GM23338 (cell line): ENCODE measurements around the gene DPH1. TPM values are rescaled to one million over a fixed set of nuclear protein-coding genes. Genes with fewer than 3 reads are reported as not detected.
A peak's percentile ranks its signal among the peaks of the same experiment; 100 is the strongest.

Experiments
- ATAC-seq: fragments of 200-7000 bp; cut with Tn5 transposase; 3 replicates; pipeline ENCODE4 v1.9.1; 2020
- DNase-seq: peaks from one replicate; pipeline ENCODE4 v3.0.0-alpha.2; 2015; ENCODE audit warnings: low spot score
- H2AFZ ChIP-seq: fragments of 200-600 bp; sonication (generic); 2 replicates; pipeline ENCODE4 v1.8.0; 2016; ENCODE audit warnings: antibody characterized with exemption, mild to moderate bottlenecking, moderate library complexity
- H3F3A ChIP-seq: fragments of 200-600 bp; sonication (generic); replicated peaks from 2 replicates; pipeline ENCODE4 v1.8.0; 2017; ENCODE audit warnings: antibody characterized with exemption, mixed run types, low read depth
- H3K27ac ChIP-seq: fragments of 200-600 bp; sonication (generic); 2 replicates; pipeline ENCODE4 v1.6.1; 2016; ENCODE audit warnings: low read depth
- H3K27me3 ChIP-seq: fragments of 200-600 bp; sonication (generic); 2 replicates; pipeline ENCODE4 v1.8.0; 2016; ENCODE audit warnings: mild to moderate bottlenecking, mixed run types, moderate library complexity; ENCODE audit not compliant: insufficient read depth
- H3K36me3 ChIP-seq: fragments of 200-600 bp; sonication (generic); 2 replicates; pipeline ENCODE4 v1.8.0; 2016; ENCODE audit warnings: mild to moderate bottlenecking; ENCODE audit not compliant: insufficient read depth
- H3K4me1 ChIP-seq: fragments of 200-600 bp; sonication (generic); 2 replicates; pipeline ENCODE4 v1.8.0; 2016; ENCODE audit warnings: mild to moderate bottlenecking, moderate library complexity; ENCODE audit not compliant: insufficient read depth
- H3K4me2 ChIP-seq: fragments of 200-600 bp; sonication (generic); 2 replicates; pipeline ENCODE4 v1.7.1; 2017; ENCODE audit warnings: mixed run types
- H3K4me3 ChIP-seq: fragments of 200-600 bp; sonication (generic); 2 replicates; pipeline ENCODE4 v1.6.1; 2016; ENCODE audit warnings: mixed run types
- H3K79me2 ChIP-seq: fragments of 200-600 bp; sonication (generic); replicated peaks from 2 replicates; pipeline ENCODE4 v1.8.0; 2017; ENCODE audit warnings: mild to moderate bottlenecking; ENCODE audit not compliant: insufficient read depth
- H3K9me2 ChIP-seq: fragments of 200-600 bp; sonication (generic); 2 replicates; pipeline ENCODE4 v1.8.0; 2017; ENCODE audit not compliant: insufficient read depth
- H4K20me1 ChIP-seq: fragments of 200-600 bp; sonication (generic); replicated peaks from 2 replicates; pipeline ENCODE4 v1.8.0; 2017; ENCODE audit warnings: mild to moderate bottlenecking; ENCODE audit not compliant: insufficient read depth
- H3K27ac Mint-ChIP-seq: 2 replicates; pipeline ENCODE4 v1.8.0; 2020; ENCODE audit warnings: inconsistent platforms, mild to moderate bottlenecking, moderate library complexity, mixed read lengths
- H3K27me3 Mint-ChIP-seq: 3 replicates; pipeline ENCODE4 v1.8.0; 2022; ENCODE audit warnings: low read depth, mild to moderate bottlenecking, moderate library complexity, mixed read lengths, inconsistent platforms; ENCODE audit not compliant: insufficient read depth, poor library complexity
- H3K36me3 Mint-ChIP-seq: 3 replicates; pipeline ENCODE4 v1.8.0; 2021; ENCODE audit warnings: low read depth, mild to moderate bottlenecking, inconsistent platforms, moderate library complexity, mixed read lengths
- H3K4me1 Mint-ChIP-seq: 3 replicates; pipeline ENCODE4 v1.8.0; 2020; ENCODE audit warnings: mild to moderate bottlenecking, inconsistent platforms, mixed read lengths
- H3K4me3 Mint-ChIP-seq: 3 replicates; pipeline ENCODE4 v1.8.0; 2021; ENCODE audit warnings: moderate library complexity, mild to moderate bottlenecking, inconsistent platforms, mixed read lengths
- H3K9me3 Mint-ChIP-seq: 3 replicates; pipeline ENCODE4 v1.8.0; 2020; ENCODE audit warnings: moderate library complexity, mild to moderate bottlenecking, inconsistent platforms, mixed read lengths
- CREB1 ChIP-seq: fragments of 250-450 bp; sonication (Bioruptor Pico); IDR thresholded peaks from 2 replicates; pipeline ENCODE4 v1.5.0; 2020; ENCODE audit warnings: low read depth, mild to moderate bottlenecking, moderate library complexity
- CTCF ChIP-seq, 2 experiments: fragments of 200-600 bp in 1 of 2; sonication (generic) in 1 of 2; conservative IDR thresholded peaks; 2 replicates each; pipeline versions ENCODE4 v1.5.1 to v1.6.1; 2016 to 2017; ENCODE audit warnings: antibody characterized with exemption in 2 of 2, low read depth in 2 of 2, mild to moderate bottlenecking in 2 of 2, moderate library complexity in 1 of 2
- ETS1 ChIP-seq: IDR thresholded peaks from 2 replicates; pipeline ENCODE4 v1.6.1; 2016; ENCODE audit warnings: antibody characterized with exemption
- EZH2 ChIP-seq: fragments of 200-600 bp; sonication (generic); IDR thresholded peaks from one replicate; pipeline ENCODE4 v1.8.0; 2017; ENCODE audit warnings: antibody characterized with exemption, mild to moderate bottlenecking, low read depth; ENCODE audit not compliant: unreplicated experiment
- EZH2phosphoT487 ChIP-seq: fragments of 200-600 bp; sonication (generic); IDR thresholded peaks from one replicate; pipeline ENCODE4 v1.8.1; 2018; ENCODE audit warnings: antibody characterized with exemption; ENCODE audit not compliant: unreplicated experiment
- JUNB ChIP-seq: IDR thresholded peaks from one replicate; pipeline ENCODE4 v1.6.1; 2016; ENCODE audit warnings: antibody characterized with exemption; ENCODE audit not compliant: unreplicated experiment
- NANOG ChIP-seq: IDR thresholded peaks from 2 replicates; pipeline ENCODE4 v1.6.1; 2016; ENCODE audit warnings: antibody characterized with exemption, borderline replicate concordance
- POLR2AphosphoS5 ChIP-seq: IDR thresholded peaks from 2 replicates; pipeline ENCODE4 v1.6.1; 2016; ENCODE audit warnings: antibody characterized with exemption, low read depth
- REST ChIP-seq: IDR thresholded peaks from one replicate; pipeline ENCODE4 v1.6.1; 2018; ENCODE audit warnings: antibody characterized with exemption; ENCODE audit not compliant: unreplicated experiment
- STAT1 ChIP-seq: IDR thresholded peaks from one replicate; pipeline ENCODE4 v1.6.1; 2016; ENCODE audit warnings: antibody characterized with exemption; ENCODE audit not compliant: unreplicated experiment
- ZNF114 ChIP-seq: fragments of 250-450 bp; sonication (Bioruptor Pico); IDR thresholded peaks from 2 replicates; pipeline ENCODE4 v1.5.0; 2020; ENCODE audit warnings: mild to moderate bottlenecking, moderate library complexity
- ZNF331 ChIP-seq: fragments of 250-450 bp; sonication (Bioruptor Pico); IDR thresholded peaks from 2 replicates; pipeline ENCODE4 v1.5.0; 2020; ENCODE audit warnings: low read depth, mild to moderate bottlenecking, moderate library complexity
- ZNF462 ChIP-seq: fragments of 250-450 bp; sonication (Bioruptor Pico); IDR thresholded peaks from 2 replicates; pipeline ENCODE4 v1.5.0; 2020; ENCODE audit warnings: mild to moderate bottlenecking, moderate library complexity
- polyA plus RNA-seq: library from polyadenylated mRNA; unstranded; fragments of >200 nt; fragmentation: Nextera tagmentation; extraction: Ambion mirVana; gene quantifications from 2 replicates; pipeline ENCODE4 v1.2.1, GENCODE V29; 2016
- total RNA-seq: library from RNA; depleted of rRNA; stranded (reverse); fragments of >200 nt; shearing (Covaris generic); gene quantifications from 2 replicates; pipeline ENCODE4 v1.2.3, GENCODE V29; 2014

Gene DPH1
- total and polyA plus RNA-seq, 2 experiments from 2014 or later, result 11.8 to 28.2 TPM

- H3K79me2 ChIP-seq, result no peaks in the 10 kb centered on the region
- H2AFZ ChIP-seq, result no peak overlapping the region
- Mint-ChIP-seq H3K27me3 (peaks cover 2% of the 10 kb centered on the region), H3K4me1 (peaks cover 43% of the 10 kb centered on the region), H3K36me3 (no peaks in the 10 kb centered on the region; the same call in 1 of the 3 replicates), H3K9me3 (no peaks in the 10 kb centered on the region), H3K27ac (no peak overlapping the region), H3K4me3 (no peak overlapping the region)
- H3K36me3 ChIP-seq, result no peaks in the 10 kb centered on the region
- H3K27ac ChIP-seq, result no peak overlapping the region; the same call in 1 of the 2 replicates
- H4K20me1 ChIP-seq, result no peaks in the 10 kb centered on the region
- H3K4me2 ChIP-seq, result no peak overlapping the region
- no peak overlapping the region for H3K4me3 ChIP-seq
- H3K27me3 ChIP-seq, result no peaks in the 10 kb centered on the region
- H3K4me1 ChIP-seq, result peaks cover 17% of the 10 kb centered on the region
- ATAC-seq (peak; percentile 11; the same call in 1 of the 3 replicates), DNase-seq (no peak)
- H3F3A ChIP-seq, result no peaks in the 10 kb centered on the region
- H3K9me2 ChIP-seq, result no peaks in the 10 kb centered on the region
- TF ChIP-seq ZNF114 (no peak), CTCF (conservative IDR thresholded peaks at IDR 0.05; ENCODE audit: low read depth in 2 of 2) (no peak), REST (no peak), EZH2 (no peak), EZH2phosphoT487 (no peak), ETS1 (no peak), CREB1 (CRISPR knock-in tag) (no peak), STAT1 (no peak), ZNF331 (CRISPR knock-in tag) (no peak), ZNF462 (CRISPR knock-in tag) (no peak), NANOG (no peak), POLR2AphosphoS5 (no peak), JUNB (no peak)
Observed at GRCh38 chr17:2089021-2089422, 59.1 kb downstream of the DPH1 start.
